NCI-H526 (cell line): ENCODE measurements around the gene ZNF326.

ENCODE experiments used
- DNase-seq, 2 experiments: peaks; one replicate each; lab custom pipeline; 2025; lab: John Stamatoyannopoulos, UW

ZNF326 gene

GRCh38 chr1:90074566-90074965, 79.7 kb downstream of the ZNF326 start:
- DNase-seq = peak; percentile 46 to 64

GRCh38 chr1:90074970-90075391, 80.1 kb downstream of the ZNF326 start:
- DNase-seq = peak in 1 of 2 experiments; percentile 19

- DNase-seq = no peak
These were observed 89.1 kb downstream of the ZNF326 start for GRCh38 chr1:90083995-90084394.
